Left ventricle myocardium inferior (tissue), 1 donor: Measurements from ENCODE around the gene SOX4. TPM values are rescaled to one million over a fixed set of nuclear protein-coding genes. Genes with fewer than 3 reads are reported as not detected.

Source experiments
- DNase-seq: peaks from one replicate; pipeline ENCODE4 v3.0.0-alpha.2; 2020
- H3K27ac ChIP-seq: fragments of 200-600 bp; replicated peaks from 2 replicates; pipeline ENCODE4 v1.8.0; 2021
- H3K27me3 ChIP-seq: fragments of 200-600 bp; 2 replicates; pipeline ENCODE4 v1.8.0; 2021; ENCODE audit warnings: low read depth
- H3K36me3 ChIP-seq: fragments of 200-600 bp; 2 replicates; pipeline ENCODE4 v1.8.0; 2021
- H3K4me1 ChIP-seq: fragments of 200-600 bp; 2 replicates; pipeline ENCODE4 v1.8.0; 2021
- H3K4me3 ChIP-seq: fragments of 200-600 bp; 2 replicates; pipeline ENCODE4 v1.8.0; 2021; ENCODE audit warnings: mild to moderate bottlenecking, moderate library complexity
- H3K9me3 ChIP-seq: fragments of 200-600 bp; replicated peaks from 2 replicates; pipeline ENCODE4 v1.8.0; 2021
- CTCF ChIP-seq: fragments of 200-600 bp; IDR thresholded peaks from 2 replicates; pipeline ENCODE4 v1.8.0; 2021; ENCODE audit warnings: antibody characterized with exemption, mild to moderate bottlenecking, borderline replicate concordance
- intact Hi-C: fragments of 100-400 bp; cut with micrococcal nuclease; formaldehyde crosslinking; loops from one replicate; pipeline ENCODE4 v1.11.0; 2022
- total RNA-seq: library from RNA; stranded (reverse); fragmentation: NEBNext Ultra II Directional; extraction: Animal tissue kit (Norgen Biotek cat#: 25700); gene quantifications from one replicate; pipeline ENCODE4 v1.2.1, GENCODE V29; 2021
- donor health status: DM: no; HTN: yes; CAD: no; lungs with severe emphysema.

Gene SOX4
- total RNA-seq, 1 donor from 2014 or later = 3.8 TPM

GRCh38 chr6:21597801-21598673, 4.5 kb downstream of the SOX4 start:
- DNase-seq = no peak
- Histone ChIP-seq H3K4me3 (peak overlapping the region; percentile 85), H3K27ac (peak overlapping the region; percentile 93), H3K4me1 (peaks cover 57% of the 10 kb centered on the region), H3K36me3 (no peaks in the 10 kb centered on the region), H3K27me3 (no peaks in the 10 kb centered on the region), H3K9me3 (no peaks in the 10 kb centered on the region)
- intact Hi-C loops = loop anchor here (10.0 kb wide), 1 partner anchor 547 kb away; no protein-coding TSS in a partner anchor
- no peak for TF ChIP-seq CTCF

GRCh38 chr6:21598674-21599023, 5.1 kb downstream of the SOX4 start:
- DNase-seq = no peak
- intact Hi-C loops = loop anchor here (10.0 kb wide), 1 partner anchor 546 kb away; no protein-coding TSS in a partner anchor
- no peak for TF ChIP-seq CTCF
- Histone ChIP-seq H3K4me3 (peak overlapping the region; percentile 85), H3K27me3 (no peaks in the 10 kb centered on the region), H3K36me3 (no peaks in the 10 kb centered on the region), H3K9me3 (no peaks in the 10 kb centered on the region), H3K27ac (no peak overlapping the region), H3K4me1 (peaks cover 53% of the 10 kb centered on the region)

- no peak for DNase-seq
- H3K27ac ChIP-seq = no peak overlapping the region
- H3K4me3 ChIP-seq = peak overlapping the region; percentile 85
- no peak for TF ChIP-seq CTCF
- H3K9me3 ChIP-seq = no peaks in the 10 kb centered on the region
- H3K27me3 ChIP-seq = no peaks in the 10 kb centered on the region
- H3K4me1 ChIP-seq = peaks cover 47% of the 10 kb centered on the region
- H3K36me3 ChIP-seq = no peaks in the 10 kb centered on the region
- intact Hi-C loops = loop anchor here (10.0 kb wide), 1 partner anchor 546 kb away; no protein-coding TSS in a partner anchor
Observed at GRCh38 chr6:21599051-21599696, 5.6 kb downstream of the SOX4 start.

GRCh38 chr6:21601339-21601923, 7.9 kb downstream of the SOX4 start:
- peaks cover 31% of the 10 kb centered on the region for H3K4me1 ChIP-seq
- H3K9me3 ChIP-seq = no peaks in the 10 kb centered on the region
- no peak for DNase-seq
- no peak overlapping the region for H3K4me3 ChIP-seq
- no peak for TF ChIP-seq CTCF
- intact Hi-C loops = no loop called here
- H3K27me3 ChIP-seq = no peaks in the 10 kb centered on the region
- no peaks in the 10 kb centered on the region for H3K36me3 ChIP-seq
- no peak overlapping the region for H3K27ac ChIP-seq

- TF ChIP-seq CTCF = no peak
- Histone ChIP-seq H3K4me1 (peaks cover 28% of the 10 kb centered on the region), H3K36me3 (no peaks in the 10 kb centered on the region), H3K27me3 (no peaks in the 10 kb centered on the region), H3K9me3 (no peaks in the 10 kb centered on the region), H3K27ac (no peak overlapping the region), H3K4me3 (no peak overlapping the region)
- intact Hi-C loops = no loop called here
- DNase-seq = no peak
Observed at GRCh38 chr6:21601932-21602390, 8.4 kb downstream of the SOX4 start.
